ENCODE data around the gene SHC3.

Gene SHC3

DNA sequence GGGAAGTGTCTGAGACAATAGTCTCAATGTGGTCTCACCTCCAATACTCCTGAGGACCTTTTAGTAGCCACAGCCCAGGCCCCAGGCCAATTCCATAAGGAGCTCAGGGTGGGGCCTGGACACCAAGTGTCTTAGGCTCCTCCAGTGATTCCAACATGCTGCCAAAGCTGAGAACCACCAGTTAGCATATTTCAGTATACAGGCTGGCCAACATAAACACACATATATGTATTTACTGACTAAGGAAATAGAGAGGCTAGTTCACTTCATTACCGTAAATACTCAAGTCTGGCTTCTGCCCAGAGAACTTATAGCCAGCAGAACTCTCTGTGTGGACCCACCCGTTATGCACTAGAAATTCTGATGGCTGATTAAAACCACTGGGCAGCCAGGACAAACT is 163.3 kb downstream of the SHC3 start:
- DNase-seq: no peak

DNA sequence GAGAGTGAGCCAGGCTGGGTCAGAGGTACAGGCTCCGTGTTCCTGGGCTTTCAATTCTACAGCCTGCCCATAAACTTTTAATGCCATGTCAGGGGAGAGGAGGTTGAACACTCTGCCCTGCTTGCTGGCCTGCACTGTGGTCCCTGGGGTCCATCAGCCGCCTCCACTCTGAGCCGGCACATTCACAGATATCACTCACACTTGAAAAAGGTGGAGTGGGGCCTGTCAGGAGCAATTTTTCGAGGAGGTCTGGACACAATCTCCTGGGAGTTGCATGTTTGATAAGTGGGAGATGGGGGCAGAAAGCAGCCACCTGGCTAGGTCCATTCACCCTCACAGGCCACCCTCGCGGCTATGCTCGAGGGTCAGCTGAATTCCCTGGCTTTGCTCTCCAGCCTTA is 164.5 kb downstream of the SHC3 start:
- DNase-seq: no peak

DNA sequence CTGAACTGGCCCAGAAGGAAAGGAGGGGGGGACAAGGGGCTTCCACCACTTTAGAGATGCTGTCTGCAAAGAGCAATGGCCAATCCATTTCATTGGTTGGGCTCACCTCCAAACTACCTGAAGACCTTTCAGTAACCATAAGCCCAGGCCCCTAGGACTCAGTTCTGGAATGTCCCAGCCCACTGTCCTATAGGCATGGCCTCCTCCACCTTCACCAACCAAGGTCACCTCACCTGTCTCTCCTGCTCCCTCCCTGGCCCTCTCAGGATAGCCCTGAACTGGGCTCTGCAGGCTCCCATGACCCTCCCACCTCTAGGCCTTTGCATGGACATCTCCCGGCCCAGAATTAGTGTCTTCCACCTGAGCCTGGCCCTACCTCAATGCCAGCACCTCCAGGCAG is 165.0 kb downstream of the SHC3 start:
- DNase-seq: no peak

GRCh38 chr9:89012294-89013042 is 166.2 kb downstream of the SHC3 start:
- no peak for DNase-seq

DNA sequence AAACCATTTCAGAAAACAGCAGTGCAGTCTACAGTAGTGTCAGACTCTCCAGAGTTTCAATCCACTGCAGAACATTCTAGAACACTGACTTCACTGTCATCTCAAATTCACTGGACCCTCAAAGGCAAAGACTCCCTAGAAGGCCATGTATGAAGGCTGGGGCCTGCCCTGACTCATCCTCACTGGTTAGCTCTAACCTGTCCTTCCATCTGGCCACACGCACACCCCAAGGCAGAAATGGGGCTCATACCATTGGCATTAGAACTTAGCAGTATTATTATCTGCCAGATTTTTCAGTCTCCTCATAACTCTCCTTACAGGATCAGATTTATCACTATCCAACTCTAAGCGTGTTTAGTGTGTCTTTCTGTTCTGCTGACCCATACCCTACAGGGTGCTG is 166.9 kb downstream of the SHC3 start:
- no peak for DNase-seq

- no peak for DNase-seq
Measured at GRCh38 chr9:89010526-89011111, 168.0 kb downstream of the SHC3 start.

- DNase-seq: no peak
Measured at GRCh38 chr9:89010056-89010455, 168.6 kb downstream of the SHC3 start.

GRCh38 chr9:89009546-89009840 is 169.1 kb downstream of the SHC3 start:
- no peak for DNase-seq

DNA sequence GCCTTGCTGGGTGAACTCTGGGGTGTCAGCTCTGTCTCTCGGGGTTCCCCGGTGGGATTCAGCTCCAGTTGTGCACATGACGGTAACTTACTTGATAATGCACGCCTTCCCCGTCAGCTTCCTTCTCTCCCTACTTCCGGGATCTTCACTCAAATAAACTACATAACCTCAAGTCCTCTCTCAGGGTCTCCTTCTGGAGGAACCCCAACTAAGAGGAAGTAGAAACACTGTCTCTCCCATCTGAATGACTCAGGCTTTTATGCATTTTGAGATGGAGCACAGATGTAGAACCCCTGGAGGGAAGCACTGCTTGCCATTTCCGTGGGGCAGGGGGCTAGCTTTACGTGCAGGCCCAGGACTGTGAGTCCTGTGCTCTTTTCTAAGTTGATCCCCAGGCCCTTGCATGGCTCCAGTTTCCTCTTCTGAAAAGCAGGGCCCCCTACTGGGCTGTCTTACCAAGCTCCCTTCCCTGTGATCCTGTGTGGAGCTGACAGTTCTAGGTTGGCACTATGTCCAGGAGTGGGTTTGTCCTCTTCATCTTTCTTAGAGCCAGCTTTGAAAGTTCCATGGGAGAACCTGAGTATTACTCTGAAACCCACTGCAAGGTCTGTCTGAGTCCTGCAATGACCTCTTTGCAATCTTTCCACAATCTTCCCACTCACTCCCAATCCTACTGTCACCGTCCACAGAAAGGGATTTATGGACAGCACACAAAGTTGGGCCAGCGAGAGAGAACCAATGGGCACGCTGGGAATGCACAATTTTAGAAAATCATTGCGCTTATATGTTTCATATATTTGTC is 169.7 kb downstream of the SHC3 start:
- DNase-seq: no peak

DNA sequence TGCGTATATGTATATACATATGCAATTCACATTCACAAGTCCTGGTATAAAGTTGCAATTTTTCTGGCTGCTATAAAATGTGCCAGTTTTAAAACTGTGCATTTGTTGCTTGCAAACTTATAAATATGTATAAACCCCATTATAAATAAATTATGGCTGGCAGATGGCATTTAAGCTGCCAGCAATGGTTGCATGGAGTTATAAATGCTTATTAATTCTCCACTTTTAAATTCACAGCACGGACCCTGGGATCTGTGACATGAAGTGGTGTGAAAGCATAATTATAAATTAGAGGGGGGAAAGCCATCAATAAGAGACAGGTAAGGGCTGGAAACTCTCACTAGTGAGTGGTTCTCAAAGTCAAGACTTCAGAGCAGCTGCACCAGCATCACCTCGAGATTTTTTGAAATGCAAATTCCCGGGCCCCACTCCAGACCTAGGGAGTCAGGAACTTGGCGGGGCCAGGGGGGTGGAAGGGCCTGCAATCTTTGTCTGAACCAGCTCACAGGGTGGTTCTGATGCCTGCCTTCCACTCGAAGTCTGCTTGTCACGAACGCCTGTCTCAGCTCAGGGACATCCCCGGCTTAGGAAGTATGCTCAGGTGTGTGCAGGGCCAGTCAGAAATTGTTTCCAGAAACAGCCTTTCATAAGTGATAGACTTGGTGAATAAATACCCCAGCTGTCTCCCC is 170.4 kb downstream of the SHC3 start:
- DNase-seq: no peak

- no peak for DNase-seq
Measured at GRCh38 chr9:89006996-89007967, 171.3 kb downstream of the SHC3 start.

DNA sequence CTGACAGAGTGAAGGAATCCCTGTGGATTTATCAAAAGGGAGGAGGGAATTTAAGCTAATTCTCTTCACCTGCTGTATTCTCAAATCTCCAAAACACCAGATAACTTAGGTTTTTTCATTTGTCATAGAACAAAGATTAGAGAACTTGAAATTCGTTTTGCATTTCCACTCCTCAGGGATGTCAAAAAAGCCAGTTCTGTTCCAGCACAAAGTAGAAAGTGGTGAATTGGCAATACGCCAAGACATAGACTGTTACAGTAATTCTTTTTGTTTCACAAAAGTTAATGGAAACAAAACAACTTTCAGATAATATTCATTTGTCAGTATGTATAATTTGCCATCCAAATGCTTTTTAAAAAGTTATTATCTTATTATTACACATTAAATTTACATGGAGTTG is 172.4 kb downstream of the SHC3 start:
- no peak for DNase-seq

DNA sequence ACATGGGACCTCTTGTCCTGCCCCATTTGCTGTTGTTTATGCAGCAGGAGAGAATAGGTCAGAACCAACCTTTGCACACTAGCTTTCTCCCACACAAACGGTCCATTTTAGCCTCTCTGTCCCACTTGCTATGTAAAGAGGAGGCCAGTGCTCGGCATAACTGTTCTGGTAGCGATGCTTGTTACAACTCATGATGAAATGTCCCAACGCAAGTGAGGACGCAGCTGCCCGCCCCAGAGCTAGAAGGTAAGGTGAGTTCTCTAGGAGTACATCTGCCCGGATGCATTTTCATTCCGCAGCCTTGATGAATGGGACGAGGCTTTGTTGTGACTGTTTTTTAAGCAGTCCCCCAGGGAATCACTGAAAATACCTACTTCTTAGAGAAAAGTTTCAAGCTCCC is 173.3 kb downstream of the SHC3 start:
- DNase-seq: no peak

- DNase-seq: no peak
Measured at GRCh38 chr9:89002987-89003386, 175.6 kb downstream of the SHC3 start.

- no peak for DNase-seq
Measured at GRCh38 chr9:89001917-89002540, 176.6 kb downstream of the SHC3 start.

DNA sequence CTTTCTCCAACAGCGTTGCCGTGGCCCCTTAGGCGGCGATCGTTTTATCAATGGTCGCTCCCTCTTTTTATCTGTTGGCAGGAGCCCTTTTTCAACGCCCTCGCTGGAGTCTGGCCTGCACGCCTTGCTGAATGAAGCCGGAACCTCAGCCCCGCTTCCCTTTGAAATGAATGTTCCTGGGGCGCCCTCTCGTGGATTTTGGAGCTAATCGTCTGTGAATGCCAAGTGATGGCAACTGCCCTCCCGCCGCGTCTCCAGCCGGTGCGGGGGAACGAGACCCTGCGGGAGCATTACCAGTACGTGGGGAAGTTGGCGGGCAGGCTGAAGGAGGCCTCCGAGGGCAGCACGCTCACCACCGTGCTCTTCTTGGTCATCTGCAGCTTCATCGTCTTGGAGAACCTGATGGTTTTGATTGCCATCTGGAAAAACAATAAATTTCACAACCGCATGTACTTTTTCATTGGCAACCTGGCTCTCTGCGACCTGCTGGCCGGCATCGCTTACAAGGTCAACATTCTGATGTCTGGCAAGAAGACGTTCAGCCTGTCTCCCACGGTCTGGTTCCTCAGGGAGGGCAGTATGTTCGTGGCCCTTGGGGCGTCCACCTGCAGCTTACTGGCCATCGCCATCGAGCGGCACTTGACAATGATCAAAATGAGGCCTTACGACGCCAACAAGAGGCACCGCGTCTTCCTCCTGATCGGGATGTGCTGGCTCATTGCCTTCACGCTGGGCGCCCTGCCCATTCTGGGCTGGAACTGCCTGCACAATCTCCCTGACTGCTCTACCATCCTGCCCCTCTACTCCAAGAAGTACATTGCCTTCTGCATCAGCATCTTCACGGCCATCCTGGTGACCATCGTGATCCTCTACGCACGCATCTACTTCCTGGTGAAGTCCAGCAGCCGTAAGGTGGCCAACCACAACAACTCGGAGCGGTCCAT is 177.4 kb downstream of the SHC3 start:
- peak; percentile 85 for DNase-seq

DNA sequence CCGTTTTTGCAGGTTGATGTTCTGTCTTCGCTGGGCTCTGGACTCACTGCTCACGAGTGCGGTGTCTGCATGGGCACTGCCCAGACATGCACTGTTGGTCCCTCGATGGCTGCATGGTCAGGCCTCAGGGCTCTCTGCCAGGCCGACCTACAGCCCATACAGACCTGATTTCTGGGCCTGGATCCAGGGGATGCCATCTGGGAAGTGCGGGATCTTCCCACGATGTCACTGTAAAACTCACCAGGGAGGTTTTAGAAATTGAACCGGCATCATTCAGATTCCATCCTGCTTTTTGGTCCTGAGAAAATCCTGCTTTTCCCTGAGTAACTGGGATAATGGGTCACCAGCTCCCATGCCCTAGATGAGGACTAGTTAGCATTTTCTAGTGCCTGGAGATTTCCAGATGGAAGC is 178.2 kb downstream of the SHC3 start:
- no peak for DNase-seq

- DNase-seq: no peak
Measured at GRCh38 chr9:88998911-88999310, 179.7 kb downstream of the SHC3 start.

DNA sequence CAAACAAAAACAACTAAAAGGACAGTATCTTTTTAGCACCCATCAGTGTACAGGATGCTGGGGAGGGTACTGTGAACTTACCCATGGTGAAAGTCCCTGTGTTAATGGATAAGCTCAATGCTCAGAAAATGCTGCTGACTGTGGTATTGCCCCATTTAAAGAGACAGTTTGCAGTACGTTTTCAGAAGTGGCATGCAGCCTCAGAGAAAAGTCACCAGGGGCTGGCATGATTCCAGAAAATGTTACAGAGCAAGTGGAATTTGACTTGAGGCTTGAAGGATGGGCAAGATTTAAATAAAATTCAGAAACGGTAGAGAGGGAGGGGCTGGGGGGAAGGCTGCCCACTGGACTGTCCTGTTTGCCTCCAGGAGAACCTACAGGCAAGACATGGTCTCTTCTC is 180.1 kb downstream of the SHC3 start:
- DNase-seq: peak; percentile 9

DNA sequence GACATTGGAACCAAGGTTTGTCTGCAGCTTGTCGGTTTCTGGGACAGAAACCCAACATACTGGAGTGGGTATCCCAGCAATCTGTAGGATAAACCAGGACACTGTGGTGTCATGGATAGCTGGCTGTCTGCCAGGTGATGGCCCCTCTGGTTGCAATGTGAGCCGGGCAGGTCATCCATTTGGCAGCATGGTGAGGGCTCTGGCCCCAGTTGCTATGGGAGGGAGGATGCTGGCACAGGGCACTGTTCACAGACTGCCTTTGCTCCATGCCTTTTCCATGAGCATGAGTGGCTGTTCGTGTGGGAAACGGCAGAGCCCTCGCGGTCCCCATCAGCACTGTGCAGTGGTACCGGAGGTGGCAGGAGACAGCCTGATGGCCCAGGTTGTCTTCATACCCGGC is 181.0 kb downstream of the SHC3 start:
- DNase-seq: no peak

- no peak for DNase-seq
Measured at GRCh38 chr9:88996921-88997235, 181.7 kb downstream of the SHC3 start.

Data from hematopoietic multipotent progenitor cell treated with erythropoietin and hydrocortisone succinate and interleukin-3 and kit ligand, for 8 days (in vitro differentiated cells).